ENCODE results near the gene DYNLT2B.

GRCh38 chr3:196275126-196275525 is 42.9 kb downstream of the DYNLT2B start:
- TF ChIP-seq, protein P1, sequence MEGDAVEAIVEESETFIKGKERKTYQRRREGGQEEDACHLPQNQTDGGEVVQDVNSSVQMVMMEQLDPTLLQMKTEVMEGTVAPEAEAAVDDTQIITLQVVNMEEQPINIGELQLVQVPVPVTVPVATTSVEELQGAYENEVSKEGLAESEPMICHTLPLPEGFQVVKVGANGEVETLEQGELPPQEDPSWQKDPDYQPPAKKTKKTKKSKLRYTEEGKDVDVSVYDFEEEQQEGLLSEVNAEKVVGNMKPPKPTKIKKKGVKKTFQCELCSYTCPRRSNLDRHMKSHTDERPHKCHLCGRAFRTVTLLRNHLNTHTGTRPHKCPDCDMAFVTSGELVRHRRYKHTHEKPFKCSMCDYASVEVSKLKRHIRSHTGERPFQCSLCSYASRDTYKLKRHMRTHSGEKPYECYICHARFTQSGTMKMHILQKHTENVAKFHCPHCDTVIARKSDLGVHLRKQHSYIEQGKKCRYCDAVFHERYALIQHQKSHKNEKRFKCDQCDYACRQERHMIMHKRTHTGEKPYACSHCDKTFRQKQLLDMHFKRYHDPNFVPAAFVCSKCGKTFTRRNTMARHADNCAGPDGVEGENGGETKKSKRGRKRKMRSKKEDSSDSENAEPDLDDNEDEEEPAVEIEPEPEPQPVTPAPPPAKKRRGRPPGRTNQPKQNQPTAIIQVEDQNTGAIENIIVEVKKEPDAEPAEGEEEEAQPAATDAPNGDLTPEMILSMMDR (IDR thresholded peaks at IDR 0.05), result no peak
- TF ChIP-seq EZH2 (IDR thresholded peaks at IDR 0.05) (no peak), EZH2phosphoT487 (IDR thresholded peaks at IDR 0.05) (no peak)

Measured in neural progenitor cell (in vitro differentiated cells).